CD8-positive, alpha-beta memory T cell (primary cell): ENCODE measurements around the gene MZF1. TPM values are rescaled to one million over a fixed set of nuclear protein-coding genes. Genes with fewer than 3 reads are reported as not detected.

ENCODE experiments used
- CTCF ChIA-PET: fragments of 350-600 bp; sonication (Branson Sonifier 250); formaldehyde crosslinking; loops from one replicate; lab custom pipeline; 2021; ENCODE audit warnings: antibody characterized with exemption; lab: Charles Lee
- POLR2A ChIA-PET: fragments of 350-600 bp; sonication (Branson Sonifier 250); formaldehyde crosslinking; loops from one replicate; lab custom pipeline; 2021; ENCODE audit warnings: antibody characterized with exemption; lab: Charles Lee
- DNase-seq, 5 donors: peaks; one replicate each; pipeline versions ENCODE4 v3.0.0 to v3.0.0-alpha.2; 2020 to 2022; ENCODE audit warnings: mixed read lengths in 1 of 5
- H3K27ac ChIP-seq: one replicate; pipeline ENCODE4 v1.7.0; 2013; ENCODE audit warnings: low read depth, mild to moderate bottlenecking, low read length, moderate library complexity
- H3K27me3 ChIP-seq: 2 replicates; pipeline ENCODE4 v1.7.0; 2013; ENCODE audit warnings: low read length, mild to moderate bottlenecking; ENCODE audit not compliant: insufficient read depth, poor library complexity, severe bottlenecking
- H3K36me3 ChIP-seq: 2 replicates; pipeline ENCODE4 v1.7.0; 2013; ENCODE audit warnings: mild to moderate bottlenecking, low read length, moderate library complexity; ENCODE audit not compliant: insufficient read depth
- H3K4me1 ChIP-seq: 2 replicates; pipeline ENCODE4 v1.7.0; 2013; ENCODE audit warnings: mild to moderate bottlenecking, low read length, moderate library complexity; ENCODE audit not compliant: insufficient read depth
- H3K4me3 ChIP-seq: 2 replicates; pipeline ENCODE4 v1.7.0; 2013; ENCODE audit warnings: mild to moderate bottlenecking, low read length
- H3K9me3 ChIP-seq: 2 replicates; pipeline ENCODE4 v1.7.0; 2013; ENCODE audit warnings: mild to moderate bottlenecking, low read length
- H3K27ac Mint-ChIP-seq, 8 donors: one replicate each; pipeline ENCODE4 v1.8.0; 2020 to 2021; ENCODE audit warnings: mixed read lengths in 8 of 8, mild to moderate bottlenecking in 6 of 8, inconsistent platforms in 3 of 8, moderate library complexity in 3 of 8
- H3K27me3 Mint-ChIP-seq, 2 donors: one replicate each; pipeline ENCODE4 v1.8.0; 2020 to 2021; ENCODE audit warnings: mixed read lengths in 2 of 2, mild to moderate bottlenecking in 1 of 2, moderate library complexity in 1 of 2
- H3K36me3 Mint-ChIP-seq, 3 donors: one replicate each; pipeline ENCODE4 v1.8.0; 2020 to 2021; ENCODE audit warnings: mixed read lengths in 3 of 3, inconsistent platforms in 1 of 3, mild to moderate bottlenecking in 1 of 3
- H3K4me1 Mint-ChIP-seq, 3 donors: one replicate each; pipeline ENCODE4 v1.8.0; 2020 to 2021; ENCODE audit warnings: mixed read lengths in 3 of 3, inconsistent platforms in 1 of 3, mild to moderate bottlenecking in 1 of 3
- H3K4me3 Mint-ChIP-seq, 7 donors: one replicate each; pipeline ENCODE4 v1.8.0; 2020 to 2021; ENCODE audit warnings: mixed read lengths in 7 of 7, mild to moderate bottlenecking in 6 of 7, moderate library complexity in 4 of 7, inconsistent platforms in 2 of 7
- H3K9me3 Mint-ChIP-seq, 5 donors: one replicate each; pipeline ENCODE4 v1.8.0; 2020 to 2022; ENCODE audit warnings: mixed read lengths in 5 of 5, mild to moderate bottlenecking in 3 of 5, moderate library complexity in 2 of 5, inconsistent platforms in 1 of 5
- polyA plus RNA-seq: library from polyadenylated mRNA; unstranded; fragments of 300-500 nt; fragmentation: Illumina TruSeq; gene quantifications from one replicate; pipeline ENCODE4 v1.2.3, GENCODE V29; 2021
- total RNA-seq, 2 experiments: library from RNA; stranded (reverse); gene quantifications; one replicate each; pipeline ENCODE4 v1.2.3, GENCODE V29; 2021

MZF1 gene
- total and polyA plus RNA-seq, 3 experiments from 2014 or later, result 10.3 to 14.8 (median 14.0) TPM

DNA sequence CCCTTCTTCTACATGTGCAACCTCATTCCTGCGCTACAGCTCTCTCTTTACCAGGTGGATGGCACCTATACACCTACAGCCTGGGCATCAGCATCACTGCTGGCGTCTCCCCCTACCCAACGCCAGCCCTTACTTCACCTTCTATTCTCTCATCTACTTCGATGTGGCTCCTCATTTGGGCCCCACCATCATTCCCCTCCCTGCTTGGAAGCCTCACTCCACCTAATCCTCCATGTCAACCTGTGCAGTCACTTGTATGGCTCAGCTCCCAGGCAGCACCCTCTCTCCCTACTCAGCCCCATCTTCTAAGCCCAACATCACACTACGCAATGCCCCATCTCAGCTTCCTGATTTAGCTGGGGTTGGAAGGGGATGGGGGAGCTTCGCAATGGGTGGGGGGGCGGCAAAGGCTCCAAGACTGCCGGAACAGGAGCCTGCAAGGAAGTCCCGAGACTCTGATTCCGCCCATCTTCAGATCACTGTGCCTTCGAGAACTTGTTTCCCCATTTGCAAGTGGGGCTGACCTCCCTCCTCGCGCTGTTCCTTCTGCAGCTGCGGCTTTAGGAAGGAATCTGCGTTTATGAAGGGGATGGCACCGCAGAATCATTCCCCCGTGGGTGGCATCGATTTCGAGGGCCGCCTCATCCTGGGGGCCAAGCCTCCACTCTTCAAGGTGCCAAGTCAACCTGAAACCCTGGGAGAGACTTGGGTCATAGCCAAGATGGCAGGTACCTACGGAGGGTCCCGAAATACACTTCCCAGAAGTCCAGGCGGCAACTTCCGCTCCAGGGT, 913 bp downstream of the MZF1 start:
- H3K36me3 ChIP-seq, result no peaks in the 10 kb centered on the region
- CTCF ChIA-PET, result interaction anchor here (1.0 to 4.2 kb wide), 4 partner anchors 10 to 59 kb away, joined by 3 to 24 read pairs (median 4); partner anchors contain the start of gene ZBTB45
- H3K9me3 ChIP-seq, result no peaks in the 10 kb centered on the region
- DNase-seq, result peak in 1 of 5 donors; percentile 48
- peaks cover 0 to 20% (median 0%) of the 10 kb centered on the region in 3 donors for H3K36me3 Mint-ChIP-seq
- H3K9me3 Mint-ChIP-seq, result no peaks in the 10 kb centered on the region
- H3K4me3 ChIP-seq, result peak overlapping the region; percentile 98
- H3K4me3 Mint-ChIP-seq, result peak overlapping the region; percentile 89 to 99 (median 95)
- H3K27ac ChIP-seq, result peak overlapping the region; percentile 100
- H3K27me3 Mint-ChIP-seq, result peaks cover 0 to 9% of the 10 kb centered on the region in 2 donors
- peak overlapping the region; percentile 95 to 100 (median 100) for H3K27ac Mint-ChIP-seq
- no peaks in the 10 kb centered on the region for H3K27me3 ChIP-seq
- peaks cover 29% of the 10 kb centered on the region for H3K4me1 ChIP-seq
- H3K4me1 Mint-ChIP-seq, result peaks cover 24 to 43% (median 26%) of the 10 kb centered on the region in 3 donors
- POLR2A ChIA-PET, result interaction anchor here (1.0 to 2.1 kb wide), 8 partner anchors 9 to 389 kb away, joined by 3 to 17 read pairs (median 6); partner anchors contain the start of genes CHMP2A, UBE2M, ZBTB45 and ZNF132

DNA sequence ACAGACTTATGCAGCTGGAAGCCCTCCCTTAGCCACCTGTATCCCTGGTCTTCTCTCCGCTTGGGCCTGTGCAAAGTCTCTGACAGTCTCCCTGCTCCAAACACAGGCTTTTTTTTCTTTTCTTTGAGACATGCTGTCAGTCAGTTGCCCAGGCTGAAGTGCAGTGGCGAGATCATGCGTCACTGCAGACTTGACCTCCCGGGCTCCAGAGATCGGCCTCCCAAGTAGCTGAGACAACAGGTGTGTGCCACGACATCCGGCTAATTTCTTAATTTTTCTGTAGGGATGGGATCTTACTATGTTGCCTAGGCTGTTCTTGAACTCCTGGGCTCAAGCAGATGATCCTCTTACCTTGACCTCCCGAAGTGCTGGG, 1.6 kb downstream of the MZF1 start:
- no peak for DNase-seq
- POLR2A ChIA-PET, result interaction anchor here (1.0 to 2.1 kb wide), 4 partner anchors 9 to 51 kb away, joined by 5 to 17 read pairs (median 9); partner anchors contain the start of genes CHMP2A and ZBTB45
- CTCF ChIA-PET, result interaction anchor here (1.0 to 4.2 kb wide), 4 partner anchors 9 to 58 kb away, joined by 3 to 24 read pairs (median 4); partner anchors contain the start of gene ZBTB45
- Mint-ChIP-seq H3K36me3 (peaks cover 0 to 20% (median 0%) of the 10 kb centered on the region in 3 donors), H3K4me3 (peak overlapping the region in 1 of 7 donors; percentile 89), H3K9me3 (no peaks in the 10 kb centered on the region), H3K4me1 (peaks cover 24 to 43% (median 26%) of the 10 kb centered on the region in 3 donors), H3K27ac (peak overlapping the region in 7 of 8 donors; percentile 33 to 100 (median 100)), H3K27me3 (peaks cover 0 to 9% of the 10 kb centered on the region in 2 donors)
- H3K4me3 ChIP-seq, result no peak overlapping the region
- peaks cover 29% of the 10 kb centered on the region for H3K4me1 ChIP-seq
- no peaks in the 10 kb centered on the region for H3K9me3 ChIP-seq
- no peaks in the 10 kb centered on the region for H3K36me3 ChIP-seq
- no peaks in the 10 kb centered on the region for H3K27me3 ChIP-seq
- no peak overlapping the region for H3K27ac ChIP-seq

- Mint-ChIP-seq H3K36me3 (peaks cover 0 to 20% (median 0%) of the 10 kb centered on the region in 3 donors), H3K9me3 (no peaks in the 10 kb centered on the region), H3K27ac (peak overlapping the region in 1 of 8 donors; percentile 33), H3K27me3 (peaks cover 0 to 9% of the 10 kb centered on the region in 2 donors), H3K4me3 (peak overlapping the region in 1 of 7 donors; percentile 26), H3K4me1 (peaks cover 23 to 41% (median 25%) of the 10 kb centered on the region in 3 donors)
- H3K4me3 ChIP-seq, result no peak overlapping the region
- peaks cover 28% of the 10 kb centered on the region for H3K4me1 ChIP-seq
- H3K27me3 ChIP-seq, result no peaks in the 10 kb centered on the region
- no peak overlapping the region for H3K27ac ChIP-seq
- POLR2A ChIA-PET, result interaction anchor here (1.0 to 2.1 kb wide), 3 partner anchors 10 to 50 kb away, joined by 5 to 17 read pairs (median 6); partner anchors contain the start of genes CHMP2A and ZBTB45
- DNase-seq, result peak in 1 of 5 donors; percentile 42
- no peaks in the 10 kb centered on the region for H3K36me3 ChIP-seq
- CTCF ChIA-PET, result interaction anchor here (4.2 kb wide), 1 partner anchor 51 kb away, joined by 24 read pairs; the partner anchor contains the start of gene ZBTB45
- no peaks in the 10 kb centered on the region for H3K9me3 ChIP-seq
These were observed 2.2 kb downstream of the MZF1 start for GRCh38 chr19:58570770-58571574.

DNA sequence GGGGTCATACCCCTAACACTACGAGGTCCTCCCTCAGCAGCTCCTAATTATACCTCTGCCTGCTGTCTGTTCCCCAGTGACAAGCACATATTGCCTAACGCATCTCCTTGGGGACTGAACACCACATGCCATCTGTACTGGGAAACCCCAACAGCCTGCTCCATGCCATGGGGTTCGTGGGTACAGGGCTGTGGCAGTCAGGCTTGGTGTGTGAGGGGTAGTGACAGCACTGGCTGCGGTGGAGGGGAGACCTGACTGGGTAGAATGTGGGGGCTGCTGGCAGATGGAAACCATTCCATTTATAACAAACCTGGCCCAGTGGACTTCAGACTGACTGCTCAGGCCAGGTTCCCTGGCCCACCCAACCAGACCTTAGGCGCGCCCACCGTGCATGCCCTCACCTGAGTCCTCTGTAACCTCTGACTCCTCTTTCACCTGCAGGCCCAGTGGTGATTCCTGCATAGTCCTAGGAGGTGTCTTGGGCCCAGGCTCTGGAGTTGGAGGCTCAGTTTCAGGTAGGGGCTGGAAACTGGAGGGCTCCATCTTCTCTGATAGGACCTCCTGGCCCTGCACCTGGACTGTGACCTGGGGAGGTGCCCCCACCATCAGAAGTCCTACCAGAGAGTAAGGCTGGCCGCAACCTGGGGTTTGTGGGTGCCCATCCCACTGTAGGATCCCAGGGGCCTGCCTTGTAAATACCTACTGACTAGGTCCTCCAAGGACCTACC, 3.0 kb downstream of the MZF1 start:
- Histone ChIP-seq H3K27ac (no peak overlapping the region), H3K36me3 (no peaks in the 10 kb centered on the region), H3K4me1 (peaks cover 23% of the 10 kb centered on the region), H3K27me3 (no peaks in the 10 kb centered on the region), H3K4me3 (no peak overlapping the region), H3K9me3 (no peaks in the 10 kb centered on the region)
- peaks cover 0 to 9% of the 10 kb centered on the region in 2 donors for H3K27me3 Mint-ChIP-seq
- DNase-seq, result no peak
- no peaks in the 10 kb centered on the region for H3K9me3 Mint-ChIP-seq
- H3K4me3 Mint-ChIP-seq, result no peak overlapping the region
- CTCF ChIA-PET, result interaction anchor here (0.7 to 4.2 kb wide), 4 partner anchors 9 to 56 kb away, joined by 3 to 24 read pairs (median 7); partner anchors contain the start of gene ZBTB45
- H3K27ac Mint-ChIP-seq, result peak overlapping the region in 1 of 8 donors; percentile 76
- POLR2A ChIA-PET, result interaction anchor here (0.6 kb wide), 1 partner anchor 48 kb away, joined by 3 read pairs; no protein-coding TSS in a partner anchor
- peaks cover 0 to 17% (median 0%) of the 10 kb centered on the region in 3 donors for H3K36me3 Mint-ChIP-seq
- H3K4me1 Mint-ChIP-seq, result peaks cover 19 to 33% (median 21%) of the 10 kb centered on the region in 3 donors

DNA sequence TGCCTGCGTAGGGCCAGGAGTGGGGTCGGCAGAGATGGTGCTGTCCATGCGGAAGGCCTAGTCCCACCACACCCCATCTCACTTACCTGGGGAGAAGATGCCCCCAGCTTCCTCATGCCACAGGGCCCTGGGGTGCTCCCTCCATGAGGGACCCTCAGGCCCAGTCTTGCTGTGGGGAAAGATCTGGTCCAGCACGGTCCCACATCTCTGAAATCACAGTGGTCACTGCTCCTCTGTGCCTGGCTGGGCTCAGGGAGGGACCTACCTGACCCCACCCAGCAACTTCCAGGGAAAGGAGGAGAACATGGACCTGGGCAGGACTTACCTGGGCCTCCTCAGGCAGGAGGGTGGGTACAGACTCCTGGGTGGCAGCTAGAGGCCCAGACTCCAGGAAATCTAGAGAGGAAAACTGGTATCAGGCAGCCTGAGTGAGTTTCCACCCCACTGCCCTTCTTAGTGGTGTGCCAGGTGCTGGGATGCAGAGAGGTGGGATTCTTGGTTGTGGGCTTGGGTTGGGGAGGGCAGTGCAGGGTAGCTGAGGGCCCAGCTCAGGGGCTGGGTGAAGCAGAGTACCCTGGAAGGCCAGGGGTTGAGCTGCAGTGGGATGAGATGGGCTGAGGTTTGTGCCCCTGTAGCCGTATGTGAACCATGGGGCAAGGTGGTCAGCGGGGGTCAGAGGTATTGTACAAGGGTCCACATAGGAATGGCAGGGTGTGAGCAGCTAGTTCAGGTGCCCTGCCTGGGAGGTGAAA, 3.8 kb downstream of the MZF1 start:
- ChIA-PET CTCF (interaction anchor here (0.7 to 4.2 kb wide), 4 partner anchors 8 to 56 kb away, joined by 3 to 24 read pairs (median 7); partner anchors contain the start of gene ZBTB45), POLR2A (interaction anchor here (0.6 kb wide), 1 partner anchor 48 kb away, joined by 3 read pairs; no protein-coding TSS in a partner anchor)
- H3K4me3 ChIP-seq, result no peak overlapping the region
- no peaks in the 10 kb centered on the region for H3K27me3 ChIP-seq
- H3K27ac ChIP-seq, result no peak overlapping the region
- H3K4me1 ChIP-seq, result peaks cover 18% of the 10 kb centered on the region
- H3K36me3 ChIP-seq, result no peaks in the 10 kb centered on the region
- Mint-ChIP-seq H3K36me3 (peaks cover 0 to 18% (median 0%) of the 10 kb centered on the region in 3 donors), H3K4me1 (peaks cover 22 to 31% (median 22%) of the 10 kb centered on the region in 3 donors), H3K4me3 (no peak overlapping the region), H3K27ac (no peak overlapping the region), H3K27me3 (peaks cover 0 to 9% of the 10 kb centered on the region in 2 donors), H3K9me3 (no peaks in the 10 kb centered on the region)
- peak in 1 of 5 donors; percentile 36 for DNase-seq
- no peaks in the 10 kb centered on the region for H3K9me3 ChIP-seq

GRCh38 chr19:58568453-58569130, 4.5 kb downstream of the MZF1 start:
- peak in 1 of 5 donors; percentile 30 for DNase-seq
- H3K27ac Mint-ChIP-seq, result peak overlapping the region in 3 of 8 donors; percentile 6 to 74 (median 51)
- Histone ChIP-seq H3K27ac (no peak overlapping the region), H3K4me1 (peaks cover 17% of the 10 kb centered on the region), H3K9me3 (no peaks in the 10 kb centered on the region), H3K4me3 (no peak overlapping the region), H3K36me3 (no peaks in the 10 kb centered on the region), H3K27me3 (no peaks in the 10 kb centered on the region)
- H3K4me1 Mint-ChIP-seq, result peaks cover 20 to 34% (median 23%) of the 10 kb centered on the region in 3 donors
- peak overlapping the region in 1 of 7 donors; percentile 38 for H3K4me3 Mint-ChIP-seq
- CTCF ChIA-PET, result interaction anchor here (0.8 to 3.1 kb wide), 3 partner anchors 13 to 55 kb away, joined by 3 to 9 read pairs (median 3); no protein-coding TSS in a partner anchor
- peaks cover 0 to 6% of the 10 kb centered on the region in 2 donors for H3K27me3 Mint-ChIP-seq
- H3K36me3 Mint-ChIP-seq, result peaks cover 0 to 18% (median 0%) of the 10 kb centered on the region in 3 donors
- H3K9me3 Mint-ChIP-seq, result no peaks in the 10 kb centered on the region
- POLR2A ChIA-PET, result no interaction called here
